ENCODE results near the gene BCAR1.

- TF ChIP-seq, protein P1, sequence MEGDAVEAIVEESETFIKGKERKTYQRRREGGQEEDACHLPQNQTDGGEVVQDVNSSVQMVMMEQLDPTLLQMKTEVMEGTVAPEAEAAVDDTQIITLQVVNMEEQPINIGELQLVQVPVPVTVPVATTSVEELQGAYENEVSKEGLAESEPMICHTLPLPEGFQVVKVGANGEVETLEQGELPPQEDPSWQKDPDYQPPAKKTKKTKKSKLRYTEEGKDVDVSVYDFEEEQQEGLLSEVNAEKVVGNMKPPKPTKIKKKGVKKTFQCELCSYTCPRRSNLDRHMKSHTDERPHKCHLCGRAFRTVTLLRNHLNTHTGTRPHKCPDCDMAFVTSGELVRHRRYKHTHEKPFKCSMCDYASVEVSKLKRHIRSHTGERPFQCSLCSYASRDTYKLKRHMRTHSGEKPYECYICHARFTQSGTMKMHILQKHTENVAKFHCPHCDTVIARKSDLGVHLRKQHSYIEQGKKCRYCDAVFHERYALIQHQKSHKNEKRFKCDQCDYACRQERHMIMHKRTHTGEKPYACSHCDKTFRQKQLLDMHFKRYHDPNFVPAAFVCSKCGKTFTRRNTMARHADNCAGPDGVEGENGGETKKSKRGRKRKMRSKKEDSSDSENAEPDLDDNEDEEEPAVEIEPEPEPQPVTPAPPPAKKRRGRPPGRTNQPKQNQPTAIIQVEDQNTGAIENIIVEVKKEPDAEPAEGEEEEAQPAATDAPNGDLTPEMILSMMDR (IDR thresholded peaks at IDR 0.05): no peak
- no peak for TF ChIP-seq MYC (IDR thresholded peaks at IDR 0.05; ENCODE audit: borderline replicate concordance, low read length)
- TF ChIP-seq POLR2A (IDR thresholded peaks at IDR 0.05; ENCODE audit: low read length): no peak
- no peak for TF ChIP-seq JUNB (IDR thresholded peaks at IDR 0.05)
- TF ChIP-seq E2F6 (IDR thresholded peaks at IDR 0.05; ENCODE audit: borderline replicate concordance, low read depth): no peak
- TF ChIP-seq RAD21 (conservative IDR thresholded peaks at IDR 0.05 in 1 of 2, IDR thresholded peaks at IDR 0.05 in 1 of 2): no peak
- no peak for TF ChIP-seq EP300 (IDR thresholded peaks at IDR 0.05)
- no peak for TF ChIP-seq REST (IDR thresholded peaks at IDR 0.05)
- TF ChIP-seq MAX (IDR thresholded peaks at IDR 0.05): no peak
- TF ChIP-seq HMGXB4 (CRISPR knock-in tag; IDR thresholded peaks at IDR 0.05; ENCODE audit: borderline replicate concordance): no peak
- no peak for TF ChIP-seq HDAC2 (IDR thresholded peaks at IDR 0.05)
- TF ChIP-seq MAFK (IDR thresholded peaks at IDR 0.05; ENCODE audit: partially characterized antibody): no peak
- no peak for TF ChIP-seq KDM1A (IDR thresholded peaks at IDR 0.05; ENCODE audit: low read depth)
These were observed 4.8 kb downstream of the BCAR1 start for GRCh38 chr16:75246504-75247205.
